HL-60 (cell line): ENCODE data around the gene ZNF18.

Experiments
- CTCF ChIP-seq: IDR thresholded peaks from one replicate; pipeline ENCODE4 v1.5.1; 2011; ENCODE audit warnings: low read length, control low read depth, inconsistent platforms; ENCODE audit not compliant: insufficient read depth
- GABPA ChIP-seq: IDR thresholded peaks from 2 replicates; pipeline ENCODE4 v1.6.1; 2012; ENCODE audit warnings: low read depth
- POLR2AphosphoS5 ChIP-seq: IDR thresholded peaks from 2 replicates; pipeline ENCODE4 v1.6.1; 2012; ENCODE audit warnings: low read depth
- REST ChIP-seq: IDR thresholded peaks from 2 replicates; pipeline ENCODE4 v1.6.1; 2012; ENCODE audit warnings: low read depth; ENCODE audit not compliant: insufficient replicate concordance
- SPI1 ChIP-seq: IDR thresholded peaks from 2 replicates; pipeline ENCODE4 v1.6.1; 2012; ENCODE audit warnings: low read depth, mild to moderate bottlenecking, borderline replicate concordance

GRCh38 chr17:12043702-12044101 lies 46.4 kb upstream of the ZNF18 start:
- no peak for TF ChIP-seq CTCF
- TF ChIP-seq GABPA: no peak
- no peak for TF ChIP-seq REST
- TF ChIP-seq POLR2AphosphoS5: no peak
- TF ChIP-seq SPI1: no peak
